Esophagus squamous epithelium (tissue), 5 donors: ENCODE results near the gene TEX12. TPM values are rescaled to one million over a fixed set of nuclear protein-coding genes. Genes with fewer than 3 reads are reported as not detected.
A peak's percentile ranks its signal among the peaks of the same experiment; 100 is the strongest.

Source experiments
- DNase-seq: peaks from one replicate; lab custom pipeline; 2025; lab: John Stamatoyannopoulos, UW
- H3K27ac ChIP-seq, 4 donors: fragments of 200-600 bp; sonication (generic); one replicate each; pipeline ENCODE4 v1.5.1; 2016 to 2019; ENCODE audit warnings: mild to moderate bottlenecking in 1 of 4
- H3K27me3 ChIP-seq, 4 donors: fragments of 200-600 bp; sonication (generic); 1 replicate in 3 of 4; 2 replicates in 1 of 4; pipeline versions ENCODE4 v1.5.1 to v1.6.0; 2017 to 2021; ENCODE audit warnings: antibody characterized with exemption in 1 of 4
- H3K36me3 ChIP-seq, 3 donors: fragments of 200-600 bp; sonication (generic); one replicate each; pipeline ENCODE4 v1.5.1; 2016 to 2019
- H3K4me1 ChIP-seq, 3 donors: fragments of 200-600 bp; sonication (generic); one replicate each; pipeline ENCODE4 v1.5.1; 2017 to 2019
- H3K4me3 ChIP-seq, 4 donors: fragments of 200-600 bp; sonication (generic); 1 replicate in 3 of 4; 2 replicates in 1 of 4; pipeline ENCODE4 v1.5.1; 2016 to 2019; ENCODE audit warnings: mild to moderate bottlenecking in 2 of 4, moderate library complexity in 1 of 4
- H3K9me3 ChIP-seq, 3 donors: fragments of 200-600 bp; sonication (generic); one replicate each; pipeline ENCODE4 v1.5.1; 2016 to 2019
- CTCF ChIP-seq, 6 experiments: fragments of 450-650 bp in 4 of 6; fragments of 200-600 bp in 2 of 6; sonication (generic) in 2 of 6; IDR thresholded peaks; one replicate each; pipeline ENCODE4 v1.5.1; 2016 to 2019; ENCODE audit warnings: antibody characterized with exemption in 6 of 6, mild to moderate bottlenecking in 4 of 6, moderate library complexity in 4 of 6
- POLR2A ChIP-seq, 4 donors: fragments of 450-650 bp; IDR thresholded peaks; one replicate each; pipeline ENCODE4 v1.6.1; 2017; ENCODE audit warnings: antibody characterized with exemption in 4 of 4, mild to moderate bottlenecking in 4 of 4, moderate library complexity in 3 of 4
- WGBS, 2 donors: methylation state at CpG; one replicate each; pipeline ENCODE4 v1.1.5; 2018; 5-methylcytosine and 5-hydroxymethylcytosine counted together
- intact Hi-C: fragments of 100-400 bp; cut with DNase I; formaldehyde crosslinking; loops from one replicate; pipeline ENCODE4 v1.15.0; 2022
- total RNA-seq, 4 donors: library from RNA; depleted of rRNA; stranded (reverse); fragments of >200 nt; gene quantifications; one replicate each; pipeline ENCODE4 v1.1.0, GENCODE V29; 2016
- donor health status: DM: yes; HTN: yes; CAD: no.

TEX12 gene
- total RNA-seq, 4 donors from 2014 or later, result 0.38 to 2.5 TPM; not detected in 2

GRCh38 chr11:112174789-112175598 is 7.8 kb downstream of the TEX12 start, which contains the start of gene BCO2:
Gene BCO2 (plus strand): TSS chr11:112175512. CDS start chr11:112175602, 90 bp downstream.
- intact Hi-C loops, result loop anchor here (10.0 kb wide), 1 partner anchor 60 kb away; no protein-coding TSS in a partner anchor
- no peaks in the 10 kb centered on the region for H3K9me3 ChIP-seq
- DNase-seq, result no peak
- peak within 1 kb of the TSS; percentile 7 to 54 (median 32) for H3K4me3 ChIP-seq
- H3K4me1 ChIP-seq, result peaks cover 0 to 17% (median 3%) of the 10 kb centered on the region in 3 donors
- no peaks in the 10 kb centered on the region for H3K36me3 ChIP-seq
- TF ChIP-seq CTCF (IDR thresholded peaks at IDR 0.05) (peak; percentile 65 to 92 (median 80)), POLR2A (IDR thresholded peaks at IDR 0.05) (no peak)
- no peaks in the 10 kb centered on the region for H3K27me3 ChIP-seq
- 2 to 5% methylated on average over 11 of the region's 11 CpGs for WGBS, 2 donors
- peak within 1 kb of the TSS; percentile 11 to 70 (median 64) for H3K27ac ChIP-seq

- Histone ChIP-seq H3K36me3 (no peaks in the 10 kb centered on the region), H3K9me3 (no peaks in the 10 kb centered on the region), H3K27ac (peak overlapping the region; percentile 11 to 70 (median 64)), H3K4me1 (peaks cover 0 to 17% (median 3%) of the 10 kb centered on the region in 3 donors), H3K4me3 (peak overlapping the region; percentile 7 to 54 (median 32)), H3K27me3 (no peaks in the 10 kb centered on the region)
- TF ChIP-seq POLR2A (IDR thresholded peaks at IDR 0.05) (peak in 1 of 4 donors; percentile 4), CTCF (IDR thresholded peaks at IDR 0.05) (no peak)
- intact Hi-C loops, result loop anchor here (10.0 kb wide), 1 partner anchor 61 kb away; no protein-coding TSS in a partner anchor
- no peak for DNase-seq
- WGBS, 2 donors, result 16 to 22% methylated on average over 4 of the region's 4 CpGs
These were observed 8.4 kb downstream of the TEX12 start for GRCh38 chr11:112175599-112175952.

GRCh38 chr11:112176077-112176476 is 8.9 kb downstream of the TEX12 start:
- peaks cover 0 to 17% (median 3%) of the 10 kb centered on the region in 3 donors for H3K4me1 ChIP-seq
- no peaks in the 10 kb centered on the region for H3K9me3 ChIP-seq
- no peaks in the 10 kb centered on the region for H3K27me3 ChIP-seq
- TF ChIP-seq POLR2A (IDR thresholded peaks at IDR 0.05) (no peak), CTCF (IDR thresholded peaks at IDR 0.05) (no peak)
- H3K27ac ChIP-seq, result peak overlapping the region in 1 of 4 donors; percentile 70
- no peaks in the 10 kb centered on the region for H3K36me3 ChIP-seq
- WGBS, 2 donors, result 90 to 94% methylated on average over 1 of the region's 1 CpG
- intact Hi-C loops, result loop anchor here (10.0 kb wide), 1 partner anchor 61 kb away; no protein-coding TSS in a partner anchor
- no peak for DNase-seq
- H3K4me3 ChIP-seq, result peak overlapping the region; percentile 7 to 54 (median 32)

- Histone ChIP-seq H3K4me3 (no peak overlapping the region), H3K36me3 (no peaks in the 10 kb centered on the region), H3K27ac (no peak overlapping the region), H3K4me1 (peaks cover 0 to 17% (median 3%) of the 10 kb centered on the region in 3 donors), H3K9me3 (no peaks in the 10 kb centered on the region), H3K27me3 (no peaks in the 10 kb centered on the region)
- 84 to 88% methylated on average over 4 of the region's 4 CpGs for WGBS, 2 donors
- DNase-seq, result no peak
- TF ChIP-seq CTCF (IDR thresholded peaks at IDR 0.05) (no peak), POLR2A (IDR thresholded peaks at IDR 0.05) (no peak)
- intact Hi-C loops, result loop anchor here (10.0 kb wide), 1 partner anchor 63 kb away; no protein-coding TSS in a partner anchor
These were observed 10.4 kb downstream of the TEX12 start for GRCh38 chr11:112177589-112177988.

- DNase-seq, result no peak
- no peak for TF ChIP-seq CTCF (IDR thresholded peaks at IDR 0.05)
- intact Hi-C loops, result loop anchor here (10.0 kb wide), 1 partner anchor 64 kb away; no protein-coding TSS in a partner anchor
- H3K9me3 ChIP-seq, result no peaks in the 10 kb centered on the region
- 82 to 83% methylated on average over 1 of the region's 1 CpG for WGBS, 2 donors
- no peaks in the 10 kb centered on the region for H3K27me3 ChIP-seq
- no peaks in the 10 kb centered on the region for H3K36me3 ChIP-seq
- no peak overlapping the region for H3K27ac ChIP-seq
- H3K4me1 ChIP-seq, result peaks cover 0 to 17% (median 3%) of the 10 kb centered on the region in 3 donors
- H3K4me3 ChIP-seq, result no peak overlapping the region
These were observed 11.3 kb downstream of the TEX12 start for GRCh38 chr11:112178428-112178827.
